GOT3 (cell line): ENCODE data around the gene TGFB3.

Source experiments
- DNase-seq: peaks from one replicate; lab custom pipeline; 2025; ENCODE audit warnings: mixed read lengths; lab: John Stamatoyannopoulos, UW

Gene TGFB3

GRCh38 chr14:75987201-75987970 is 5.6 kb upstream of the TGFB3 start:
- DNase-seq, result no peak

GRCh38 chr14:75986439-75986765 is 4.6 kb upstream of the TGFB3 start:
- no peak for DNase-seq

GRCh38 chr14:75985618-75986438 is 4.0 kb upstream of the TGFB3 start, which contains the start of gene IFT43:
Gene IFT43 (plus strand): TSS chr14:75985763. CDS start chr14:75985787, 24 bp downstream.
- DNase-seq, result peak; percentile 59

GRCh38 chr14:75984674-75985073 is 2.9 kb upstream of the TGFB3 start:
- no peak for DNase-seq

DNA sequence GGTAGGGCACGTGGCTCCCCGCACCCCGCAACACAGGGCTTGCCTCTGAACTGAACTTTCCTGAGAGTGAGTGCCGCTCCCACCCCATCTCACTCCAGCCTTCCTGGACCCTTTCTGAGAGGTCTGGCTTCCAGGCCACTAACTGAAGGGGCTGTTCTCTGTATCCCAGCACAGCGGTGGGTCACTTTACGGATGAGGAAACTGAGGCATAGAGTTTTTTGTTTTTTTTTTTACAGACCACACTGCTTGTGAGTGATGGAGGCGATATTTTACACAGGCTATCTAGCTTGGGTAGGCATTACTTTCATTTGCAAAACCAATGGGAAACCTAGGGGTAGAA is 1.2 kb upstream of the TGFB3 start:
- no peak for DNase-seq

GRCh38 chr14:75982266-75983018 is 647 bp upstream of the TGFB3 start:
- peak; percentile 15 for DNase-seq

GRCh38 chr14:75980856-75981255 is 939 bp downstream of the TGFB3 start:
- DNase-seq, result no peak

DNA sequence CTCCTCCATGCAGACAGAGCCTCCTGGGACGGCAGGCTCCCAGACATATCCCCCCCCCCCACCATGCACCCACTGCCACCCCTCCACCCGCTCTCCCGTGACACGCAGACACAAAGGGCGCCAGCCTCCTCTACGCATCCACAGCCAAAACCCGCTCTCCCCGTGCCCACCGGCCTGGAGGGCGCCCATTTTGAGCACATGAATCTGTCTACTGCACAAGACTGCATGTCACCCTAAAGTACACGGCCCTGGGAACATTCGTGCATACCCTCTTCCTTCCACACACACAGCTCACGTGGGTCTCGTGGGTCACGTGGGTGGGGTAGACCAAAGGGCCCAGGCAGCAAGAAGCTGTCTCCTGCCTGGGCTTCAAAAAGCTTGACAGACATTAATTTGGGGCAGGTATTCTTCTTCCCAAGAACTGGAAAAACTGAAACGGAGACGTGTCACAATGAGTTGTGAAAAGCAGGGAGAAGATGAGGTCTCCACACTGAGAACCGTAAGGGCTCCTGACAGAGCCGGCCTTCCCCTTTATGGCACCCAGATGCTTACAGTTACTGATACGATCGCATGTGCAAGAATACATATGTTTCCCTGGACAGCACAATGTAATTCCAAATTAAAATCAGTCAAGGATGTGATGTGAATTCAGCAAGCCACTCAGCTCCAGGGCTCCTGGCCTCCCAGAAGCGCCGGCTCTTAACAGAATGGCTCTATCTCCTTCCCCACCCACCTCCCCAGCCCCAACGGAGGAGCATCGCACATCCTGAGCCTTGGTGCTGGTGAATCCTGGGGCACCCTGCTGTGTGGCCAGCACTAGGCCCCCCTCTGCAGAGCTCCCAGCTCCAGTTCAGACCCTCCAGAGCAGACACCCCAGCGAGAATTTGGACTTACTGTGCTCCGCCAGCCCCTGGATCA is 1.9 kb downstream of the TGFB3 start:
- DNase-seq, result no peak

- DNase-seq, result no peak
Measured at GRCh38 chr14:75979071-75979571, 2.7 kb downstream of the TGFB3 start.

DNA sequence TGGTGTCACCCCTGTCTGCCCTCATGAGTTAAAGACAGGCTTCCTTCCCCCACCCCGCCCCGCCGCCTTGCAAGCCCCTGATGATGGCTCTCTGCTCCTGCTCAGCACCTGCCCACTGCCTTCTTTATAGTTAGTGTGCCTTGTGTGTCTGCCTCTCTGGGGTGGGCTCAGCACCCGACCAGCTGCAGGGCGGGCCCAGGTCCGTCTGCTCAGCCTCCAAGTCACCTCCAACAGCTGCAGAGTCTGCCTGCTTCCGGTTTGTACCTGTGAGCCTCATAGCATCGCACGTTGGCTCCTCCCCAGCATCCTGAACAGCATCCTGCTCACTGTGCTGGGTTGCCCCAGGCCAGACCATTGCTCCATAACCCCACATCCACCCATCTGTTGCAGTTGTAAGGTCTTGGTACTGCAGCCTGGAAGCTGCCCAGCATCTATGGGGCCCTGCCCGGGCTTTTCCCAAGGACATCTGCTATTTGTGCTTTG is 3.5 kb downstream of the TGFB3 start:
- no peak for DNase-seq

DNA sequence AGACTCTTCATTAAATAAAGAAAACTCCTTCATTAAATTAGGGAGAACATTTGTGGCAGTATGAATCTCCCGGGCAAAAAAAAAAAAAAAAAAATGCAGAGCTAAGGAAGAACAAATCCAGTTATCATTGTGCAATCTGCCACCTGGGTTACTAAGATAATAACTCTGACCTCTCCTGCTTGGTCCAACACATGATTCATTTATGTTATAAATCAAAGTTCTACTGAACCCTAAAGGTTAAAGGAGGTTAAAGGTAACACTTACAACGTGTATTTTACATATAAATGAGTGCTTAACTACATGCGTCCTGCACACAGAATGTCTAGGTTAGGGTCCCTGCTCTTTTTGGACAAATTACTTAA is 4.2 kb downstream of the TGFB3 start:
- no peak for DNase-seq

DNA sequence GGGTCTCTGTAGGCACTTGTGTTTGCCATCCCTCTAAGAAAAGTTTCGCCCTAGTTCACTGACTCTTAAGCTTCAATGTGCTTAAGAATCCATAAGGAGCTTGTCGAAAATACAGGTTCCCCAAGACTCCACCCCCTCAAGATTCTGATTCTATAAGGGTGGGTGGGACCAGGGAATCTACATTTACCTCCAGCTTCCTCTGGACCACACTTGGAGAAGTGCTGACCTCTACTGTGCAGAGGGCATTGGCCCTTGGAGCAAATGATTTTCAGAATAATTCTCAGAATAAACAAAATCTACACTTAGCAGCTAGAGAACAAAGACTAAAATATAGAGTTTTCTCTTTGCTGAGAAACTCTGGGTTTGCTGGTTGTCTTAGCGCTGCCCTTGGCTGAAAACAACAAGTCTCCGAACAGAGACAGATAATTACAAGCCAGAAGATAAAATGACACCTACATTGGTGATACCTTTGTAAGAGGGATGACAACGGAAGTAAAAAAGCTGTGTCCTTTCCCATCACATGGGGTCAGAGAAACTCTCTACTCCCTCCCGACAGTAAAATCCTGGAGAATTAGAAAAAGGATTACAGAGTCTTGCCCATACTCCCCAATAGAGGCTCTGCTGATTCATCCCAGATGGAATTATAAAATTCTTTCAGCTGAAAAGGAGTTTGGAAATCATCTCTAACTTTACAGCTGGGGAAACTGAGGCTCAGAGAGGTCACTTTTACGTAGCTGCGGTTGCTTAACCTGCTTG is 4.8 kb downstream of the TGFB3 start:
- DNase-seq, result no peak

- DNase-seq, result no peak
Measured at GRCh38 chr14:75972801-75973421, 8.9 kb downstream of the TGFB3 start.

DNA sequence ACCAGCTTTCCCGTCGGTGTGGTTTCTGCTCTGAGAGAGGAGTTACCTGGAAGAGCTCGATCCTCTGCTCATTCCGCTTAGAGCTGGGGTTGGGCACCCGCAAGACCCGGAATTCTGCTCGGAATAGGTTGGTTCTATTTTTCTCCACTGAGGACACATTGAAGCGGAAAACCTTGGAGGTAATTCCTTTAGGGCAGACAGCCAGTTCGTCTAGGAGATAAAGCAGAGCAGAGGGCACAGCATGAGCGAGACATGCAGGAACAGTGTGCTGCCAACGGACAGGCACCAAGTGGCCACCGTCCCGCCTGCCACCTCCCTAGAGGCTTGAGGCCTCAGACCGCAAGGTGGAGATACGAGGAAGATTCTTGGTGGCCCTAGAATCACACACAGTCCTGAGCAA is 10.3 kb downstream of the TGFB3 start:
- no peak for DNase-seq

GRCh38 chr14:75970989-75971388 is 10.8 kb downstream of the TGFB3 start:
- DNase-seq, result no peak

DNA sequence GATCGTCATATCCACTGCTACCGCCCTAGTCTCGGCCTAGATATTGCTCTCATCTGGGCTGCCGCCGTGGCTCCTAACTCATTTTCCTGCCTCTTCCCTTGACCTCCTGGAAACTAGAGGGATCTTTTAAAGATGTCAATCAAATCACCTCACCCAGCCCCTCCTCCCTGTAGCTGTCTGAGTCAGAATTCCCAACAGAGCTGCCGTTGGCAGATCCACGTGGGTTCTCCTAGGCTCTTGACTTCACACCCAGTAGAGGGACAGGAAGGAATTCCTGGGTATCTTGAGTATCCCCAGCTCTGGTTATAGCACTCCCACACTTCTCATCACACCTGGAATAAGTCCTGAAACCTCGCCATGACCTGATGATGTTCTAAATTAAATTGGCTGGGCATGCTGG is 11.9 kb downstream of the TGFB3 start:
- no peak for DNase-seq

GRCh38 chr14:75969126-75969525 is 12.7 kb downstream of the TGFB3 start:
- DNase-seq, result no peak

DNA sequence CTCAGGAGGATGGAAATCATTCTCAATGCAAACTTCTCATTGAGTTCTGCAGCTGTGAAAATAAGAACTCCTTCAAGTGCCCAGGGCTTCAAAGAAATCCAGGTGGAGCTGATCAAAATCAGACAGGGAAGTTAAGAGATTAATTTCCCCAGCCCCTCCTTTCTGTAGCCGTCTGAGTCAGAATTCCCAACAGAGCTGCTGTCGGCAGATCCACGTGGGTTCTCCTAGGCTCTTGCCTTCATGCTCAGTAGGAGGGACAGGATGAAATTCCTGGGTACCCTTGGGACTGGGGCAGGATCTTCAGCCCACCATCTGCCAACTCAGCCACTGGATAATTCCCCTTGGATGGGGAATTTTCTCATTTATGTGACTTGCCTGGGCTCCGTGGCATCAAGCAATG is 13.3 kb downstream of the TGFB3 start:
- no peak for DNase-seq

DNA sequence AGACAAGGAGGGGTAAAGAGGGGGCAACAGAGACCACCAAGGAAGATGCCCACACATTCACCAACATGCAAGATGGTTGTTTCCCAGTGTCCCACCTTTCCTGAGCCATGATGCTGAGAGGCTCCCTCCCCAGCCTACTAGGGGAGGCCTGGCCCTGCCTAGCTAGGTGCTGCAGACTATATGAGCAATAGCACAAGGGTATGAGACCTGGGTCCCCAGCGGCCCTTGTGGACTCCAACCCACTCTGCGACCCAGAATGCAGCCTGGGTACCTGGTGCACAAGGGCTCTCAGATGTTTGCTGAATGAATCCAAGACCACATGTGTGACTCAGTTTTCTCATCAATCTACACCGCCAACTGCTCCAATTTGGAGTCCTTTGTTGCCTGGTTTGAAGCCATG is 13.9 kb downstream of the TGFB3 start:
- DNase-seq, result no peak

GRCh38 chr14:75961662-75962061 is 20.1 kb downstream of the TGFB3 start:
- DNase-seq, result no peak
